GM12878 (cell line): ENCODE data around the gene OR9Q1.

Experiments
- BRCA1 ChIP-seq: IDR thresholded peaks from 2 replicates; pipeline ENCODE4 v1.6.1; 2011; ENCODE audit warnings: low read depth, low read length, improper control_type of control experiment
- EP300 ChIP-seq, 2 experiments: fragments of 150-350 bp in 1 of 2; IDR thresholded peaks; 2 replicates each; pipeline ENCODE4 v1.6.1; 2011 to 2012; ENCODE audit warnings: low read depth in 2 of 2, low read length in 2 of 2, borderline replicate concordance in 1 of 2, improper control_type of control experiment in 1 of 2, inconsistent platforms in 1 of 2; ENCODE audit not compliant: control insufficient read depth in 1 of 2

- TF ChIP-seq BRCA1 (no peak), EP300 (IDR thresholded peaks at IDR 0.05; ENCODE audit: borderline replicate concordance in 1 of 2, control insufficient read depth in 1 of 2, low read depth in 2 of 2, low read length in 2 of 2) (no peak)
Measured at GRCh38 chr11:58127350-58127749, 103.7 kb downstream of the OR9Q1 start.
